Heart left ventricle (tissue), 13 donors: ENCODE measurements around the gene SCN1B.

ENCODE experiments used
- POLR2A ChIP-seq, 2 donors: fragments of 450-650 bp; IDR thresholded peaks; one replicate each; pipeline ENCODE4 v1.6.1; 2017; ENCODE audit warnings: antibody characterized with exemption in 2 of 2, mild to moderate bottlenecking in 2 of 2, moderate library complexity in 2 of 2
- TF ChIP-seq, protein P1 (sequence below), 12 donors: fragments of 200-600 bp; sonication (generic) in 4 of 12; IDR thresholded peaks; one replicate each; pipeline versions ENCODE4 v1.5.0 to v1.8.0; 2018 to 2022; ENCODE audit warnings: antibody characterized with exemption in 12 of 12, mild to moderate bottlenecking in 5 of 12
- donor health status: ischemic (EF 13 %, LVEDD 7.1; RV severe dilation, severe dysfunction).
- donor health status: DM: no; HTN: yes; CAD: no.
- donor health status: DM: no; HTN: no; CAD: no.
- donor health status: ischemic (EF 25% LVEDD 6.9; RV normal size, moderate dysfunction).
- donor health status: ischemic (EF 25% LVEDD 5.7; RV mildly dilated, moderate dysfunction).
- donor health status: ischemic (EF 35%, LVEDD 5.7; RV mildly dilated, moderate dysfunction).
- donor health status: nonischemic (EF 11% LVEDD 7.7; RV severe dilation, severe dysfunction).
- donor health status: DM: yes; HTN: yes; CAD: no.
- donor health status: PGD.
- donor health status: ischemic (EF 29% LVEDD 5.4; RV normal size, mild dysfunction).
- donor health status: nonischemic (EF 23%, LVEDD 6.1; RV moderate dilation, normal function).

DNA sequence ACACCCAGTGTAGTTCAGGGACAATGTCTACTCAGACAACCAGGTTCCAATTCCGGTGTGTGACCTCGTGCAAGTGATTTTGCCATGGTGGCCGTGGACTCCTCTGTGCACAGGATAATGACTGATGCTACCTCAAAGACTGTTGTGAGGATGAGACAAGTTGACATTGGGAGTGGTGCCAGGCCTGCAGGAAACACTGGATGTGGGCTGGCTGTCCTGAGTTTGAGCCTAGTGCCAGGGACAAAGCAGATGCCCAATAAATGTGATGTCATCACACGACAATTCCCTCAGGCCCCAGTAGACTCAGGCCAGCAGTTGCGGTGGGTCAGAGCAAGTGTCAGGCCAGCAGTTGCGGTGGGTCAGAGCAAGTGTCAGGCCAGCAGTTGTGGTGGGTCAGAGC is 6.2 kb upstream of the SCN1B start:
- TF ChIP-seq, protein P1, sequence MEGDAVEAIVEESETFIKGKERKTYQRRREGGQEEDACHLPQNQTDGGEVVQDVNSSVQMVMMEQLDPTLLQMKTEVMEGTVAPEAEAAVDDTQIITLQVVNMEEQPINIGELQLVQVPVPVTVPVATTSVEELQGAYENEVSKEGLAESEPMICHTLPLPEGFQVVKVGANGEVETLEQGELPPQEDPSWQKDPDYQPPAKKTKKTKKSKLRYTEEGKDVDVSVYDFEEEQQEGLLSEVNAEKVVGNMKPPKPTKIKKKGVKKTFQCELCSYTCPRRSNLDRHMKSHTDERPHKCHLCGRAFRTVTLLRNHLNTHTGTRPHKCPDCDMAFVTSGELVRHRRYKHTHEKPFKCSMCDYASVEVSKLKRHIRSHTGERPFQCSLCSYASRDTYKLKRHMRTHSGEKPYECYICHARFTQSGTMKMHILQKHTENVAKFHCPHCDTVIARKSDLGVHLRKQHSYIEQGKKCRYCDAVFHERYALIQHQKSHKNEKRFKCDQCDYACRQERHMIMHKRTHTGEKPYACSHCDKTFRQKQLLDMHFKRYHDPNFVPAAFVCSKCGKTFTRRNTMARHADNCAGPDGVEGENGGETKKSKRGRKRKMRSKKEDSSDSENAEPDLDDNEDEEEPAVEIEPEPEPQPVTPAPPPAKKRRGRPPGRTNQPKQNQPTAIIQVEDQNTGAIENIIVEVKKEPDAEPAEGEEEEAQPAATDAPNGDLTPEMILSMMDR (IDR thresholded peaks at IDR 0.05) = no peak
- TF ChIP-seq POLR2A (IDR thresholded peaks at IDR 0.05) = no peak
